H9 (cell line): ENCODE measurements around the gene C2orf49. TPM values are rescaled to one million over a fixed set of nuclear protein-coding genes. Genes with fewer than 3 reads are reported as not detected.

Experiments used
- DNase-seq: peaks from one replicate; pipeline ENCODE4 v3.0.0-alpha.2; 2017
- H2AFZ ChIP-seq: one replicate; pipeline ENCODE4 v1.6.1; 2013; ENCODE audit warnings: mild to moderate bottlenecking, low read length, control low read depth, moderate library complexity
- H2AK5ac ChIP-seq: 2 replicates; pipeline ENCODE4 v1.6.1; 2013; ENCODE audit warnings: low read length, control low read depth, mixed read lengths; ENCODE audit not compliant: insufficient read length
- H2BK120ac ChIP-seq: one replicate; pipeline ENCODE4 v1.6.1; 2013; ENCODE audit warnings: low read depth, mild to moderate bottlenecking, low read length, control low read depth, inconsistent platforms; ENCODE audit not compliant: poor library complexity, severe bottlenecking
- H2BK12ac ChIP-seq: 2 replicates; pipeline ENCODE4 v1.6.1; 2013; ENCODE audit warnings: low read length, control low read depth, mixed read lengths, low read depth; ENCODE audit not compliant: insufficient read length
- H2BK15ac ChIP-seq: 2 replicates; pipeline ENCODE4 v1.6.1; 2013; ENCODE audit warnings: low read depth, low read length, control low read depth
- H2BK20ac ChIP-seq: one replicate; pipeline ENCODE4 v1.6.1; 2013; ENCODE audit warnings: low read depth, mild to moderate bottlenecking, low read length, control low read depth, inconsistent platforms; ENCODE audit not compliant: poor library complexity, severe bottlenecking
- H2BK5ac ChIP-seq: 2 replicates; pipeline ENCODE4 v1.6.1; 2013; ENCODE audit warnings: low read length, control low read depth, mixed read lengths; ENCODE audit not compliant: insufficient read length
- H3K14ac ChIP-seq: 2 replicates; pipeline ENCODE4 v1.6.1; 2013; ENCODE audit warnings: low read length, control low read depth; ENCODE audit not compliant: insufficient read depth
- H3K18ac ChIP-seq: 2 replicates; pipeline ENCODE4 v1.6.1; 2013; ENCODE audit warnings: low read depth, mild to moderate bottlenecking, mixed read lengths, low read length, control low read depth; ENCODE audit not compliant: insufficient read length
- H3K23ac ChIP-seq: 2 replicates; pipeline ENCODE4 v1.6.1; 2013; ENCODE audit warnings: low read length, control low read depth, mixed read lengths, low read depth; ENCODE audit not compliant: insufficient read length
- H3K23me2 ChIP-seq: 2 replicates; pipeline ENCODE4 v1.6.1; 2013; ENCODE audit warnings: low read depth, mild to moderate bottlenecking, mixed read lengths, low read length, control low read depth; ENCODE audit not compliant: insufficient read length, poor library complexity, severe bottlenecking
- H3K27ac ChIP-seq: 2 replicates; pipeline ENCODE4 v1.5.1; 2013; ENCODE audit warnings: low read length, control low read depth, mixed read lengths, low read depth; ENCODE audit not compliant: insufficient read length
- H3K27me3 ChIP-seq: 2 replicates; pipeline ENCODE4 v1.6.1; 2013; ENCODE audit warnings: low read length, control low read depth, inconsistent platforms; ENCODE audit not compliant: insufficient read depth
- H3K4ac ChIP-seq: 2 replicates; pipeline ENCODE4 v1.6.1; 2013; ENCODE audit warnings: low read depth, mild to moderate bottlenecking, control low read depth, inconsistent platforms, low read length, moderate library complexity
- H3K4me1 ChIP-seq: 2 replicates; pipeline ENCODE4 v1.6.1; 2013; ENCODE audit warnings: low read length, control low read depth, inconsistent platforms; ENCODE audit not compliant: insufficient read depth
- H3K4me2 ChIP-seq: 2 replicates; pipeline ENCODE4 v1.6.1; 2013; ENCODE audit warnings: low read length, control low read depth, mixed read lengths; ENCODE audit not compliant: insufficient read length, insufficient read depth
- H3K56ac ChIP-seq: 2 replicates; pipeline ENCODE4 v1.6.1; 2013; ENCODE audit warnings: low read depth, mild to moderate bottlenecking, mixed read lengths, low read length, control low read depth; ENCODE audit not compliant: insufficient read length
- H3K79me1 ChIP-seq: 2 replicates; pipeline ENCODE4 v1.6.1; 2013; ENCODE audit warnings: low read depth, mild to moderate bottlenecking, moderate library complexity, low read length, control low read depth, inconsistent platforms; ENCODE audit not compliant: insufficient read depth, poor library complexity, severe bottlenecking
- H3K79me2 ChIP-seq: 2 replicates; pipeline ENCODE4 v1.6.1; 2013; ENCODE audit warnings: low read length, control low read depth, inconsistent platforms; ENCODE audit not compliant: insufficient read depth
- H3K9ac ChIP-seq: 2 replicates; pipeline ENCODE4 v1.6.1; 2013; ENCODE audit warnings: low read length, control low read depth, mixed read lengths; ENCODE audit not compliant: insufficient read length; ENCODE audit errors: extremely low read depth
- H3K9me3 ChIP-seq: one replicate; pipeline ENCODE4 v1.6.1; 2013; ENCODE audit warnings: low read depth, low read length, inconsistent platforms; ENCODE audit not compliant: control insufficient read depth
- H3T11ph ChIP-seq: one replicate; pipeline ENCODE4 v1.6.1; 2013; ENCODE audit warnings: mild to moderate bottlenecking, low read length, control low read depth, inconsistent platforms
- H4K20me1 ChIP-seq: one replicate; pipeline ENCODE4 v1.6.1; 2013; ENCODE audit not compliant: control insufficient read depth, insufficient read length, insufficient read depth
- H4K5ac ChIP-seq: 2 replicates; pipeline ENCODE4 v1.6.1; 2013; ENCODE audit warnings: low read depth, mild to moderate bottlenecking, mixed read lengths, low read length, control low read depth; ENCODE audit not compliant: insufficient read length
- H4K8ac ChIP-seq: replicated peaks from 2 replicates; pipeline ENCODE4 v1.6.1; 2013; ENCODE audit warnings: low read length, control low read depth, mixed read lengths, low read depth; ENCODE audit not compliant: insufficient read length
- H4K91ac ChIP-seq: 2 replicates; pipeline ENCODE4 v1.6.1; 2013; ENCODE audit warnings: low read depth, mild to moderate bottlenecking, moderate library complexity, mixed read lengths, low read length, control low read depth; ENCODE audit not compliant: insufficient read length
- H3K27ac Mint-ChIP-seq, 3 experiments: 2 replicates in 2 of 3; 3 replicates in 1 of 3; pipeline ENCODE4 v1.8.0; 2020 to 2021; ENCODE audit warnings: mixed read lengths in 3 of 3, mild to moderate bottlenecking in 1 of 3, moderate library complexity in 1 of 3
- H3K27me3 Mint-ChIP-seq: 2 replicates; pipeline ENCODE4 v1.8.0; 2021; ENCODE audit warnings: low read depth, mild to moderate bottlenecking, moderate library complexity, mixed read lengths
- H3K36me3 Mint-ChIP-seq, 3 experiments: 2 replicates in 2 of 3; 3 replicates in 1 of 3; pipeline ENCODE4 v1.8.0; 2020 to 2021; ENCODE audit warnings: low read depth in 3 of 3, mixed read lengths in 3 of 3; ENCODE audit not compliant: insufficient read depth in 1 of 3
- H3K4me1 Mint-ChIP-seq, 2 experiments: 2 replicates each; pipeline ENCODE4 v1.8.0; 2020; ENCODE audit warnings: mixed read lengths in 2 of 2
- H3K4me3 Mint-ChIP-seq, 2 experiments: 2 replicates in 1 of 2; 3 replicates in 1 of 2; pipeline ENCODE4 v1.8.0; 2020 to 2021; ENCODE audit warnings: mild to moderate bottlenecking in 2 of 2, mixed read lengths in 2 of 2, moderate library complexity in 1 of 2
- H3K9me3 Mint-ChIP-seq, 2 experiments: 2 replicates in 1 of 2; 3 replicates in 1 of 2; pipeline ENCODE4 v1.8.0; 2020; ENCODE audit warnings: mild to moderate bottlenecking in 2 of 2, mixed read lengths in 2 of 2, moderate library complexity in 1 of 2
- WGBS: extraction: QIAGEN DNeasy Blood & Tissue Kit; methylation state at CpG from one replicate; pipeline ENCODE4 v1.1.7; 2013; ENCODE audit warnings: missing lambda C conversion rate, low lambda C conversion rate, mixed read lengths; ENCODE audit not compliant: insufficient read length; ENCODE audit errors: extremely low coverage; 5-methylcytosine and 5-hydroxymethylcytosine counted together
- total RNA-seq: library from RNA; stranded (reverse); gene quantifications from 2 replicates; pipeline ENCODE4 v1.2.1, GENCODE V29; 2021
- TF ChIP-seq, protein P1 (sequence below): fragments of 200-600 bp; sonication (generic); conservative IDR thresholded peaks from 3 replicates; pipeline ENCODE4 v1.8.0; 2021; ENCODE audit warnings: antibody characterized with exemption, mild to moderate bottlenecking

C2orf49 gene
- total RNA-seq, 1 experiment from 2014 or later = 18.8 TPM

DNA sequence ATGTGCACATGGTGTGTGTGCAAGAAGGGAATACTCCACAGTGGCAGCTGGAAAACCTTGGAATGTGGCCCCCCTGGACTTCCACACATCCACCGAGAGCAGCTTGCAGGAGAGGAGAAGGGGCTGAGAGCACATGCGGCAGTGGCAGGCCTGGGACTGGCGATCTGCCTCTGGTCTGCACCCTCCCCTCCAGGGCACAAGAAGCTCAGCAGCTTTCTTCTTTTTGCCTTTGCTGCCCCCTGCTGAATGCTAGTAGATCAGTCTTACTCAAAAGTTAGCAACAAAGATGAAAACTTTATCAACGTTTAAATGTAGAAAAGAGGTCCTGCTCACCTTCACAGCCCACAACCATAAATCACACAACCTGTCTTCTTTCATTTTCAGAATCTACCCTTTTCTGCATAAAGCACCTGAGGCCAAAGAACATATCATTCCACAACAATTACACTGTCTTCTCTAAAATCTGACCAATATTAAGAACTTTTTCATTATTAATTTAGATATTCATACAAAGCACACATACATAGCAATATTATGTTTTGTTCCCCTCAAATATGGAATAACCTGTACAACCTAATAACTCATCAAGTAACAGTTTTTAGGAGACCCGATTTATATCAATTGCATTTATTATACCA lies 42.4 kb upstream of the C2orf49 start:
- Histone ChIP-seq H3K27ac (no peak overlapping the region), H2AFZ (no peak overlapping the region), H2BK20ac (no peak overlapping the region), H2BK120ac (no peak overlapping the region), H3K4me2 (no peak overlapping the region), H4K20me1 (no peaks in the 10 kb centered on the region), H3T11ph (no peak overlapping the region), H4K8ac (no peak overlapping the region), H2AK5ac (no peak overlapping the region), H3K23ac (no peak overlapping the region), H3K18ac (no peak overlapping the region), H4K91ac (no peak overlapping the region), H3K4ac (no peak overlapping the region), H3K79me2 (no peaks in the 10 kb centered on the region), H3K9me3 (no peaks in the 10 kb centered on the region), H4K5ac (no peak overlapping the region), H3K9ac (no peak overlapping the region), H2BK15ac (no peak overlapping the region), H2BK12ac (no peak overlapping the region), H3K4me1 (no peaks in the 10 kb centered on the region), H3K14ac (no peak overlapping the region), H3K27me3 (no peaks in the 10 kb centered on the region), H3K79me1 (no peaks in the 10 kb centered on the region), H2BK5ac (no peak overlapping the region), H3K23me2 (no peaks in the 10 kb centered on the region), H3K56ac (no peak overlapping the region)
- Mint-ChIP-seq H3K27ac (0 out of 7 replicates have a peak overlapping the region, but pooled peaks of 1 of the 3 experiments have one; percentile 3), H3K4me3 (no peak overlapping the region), H3K27me3 (no peaks in the 10 kb centered on the region), H3K9me3 (no peaks in the 10 kb centered on the region), H3K36me3 (peaks cover 17 to 61% (median 45%) of the 10 kb centered on the region in 3 experiments; a peak in 6 of 7 replicates), H3K4me1 (peaks cover 0 to 2% of the 10 kb centered on the region in 2 experiments; a peak in 1 of 4 replicates)
- no CpG with 5 or more reads among the region's 5 CpGs for WGBS
- TF ChIP-seq, protein P1, sequence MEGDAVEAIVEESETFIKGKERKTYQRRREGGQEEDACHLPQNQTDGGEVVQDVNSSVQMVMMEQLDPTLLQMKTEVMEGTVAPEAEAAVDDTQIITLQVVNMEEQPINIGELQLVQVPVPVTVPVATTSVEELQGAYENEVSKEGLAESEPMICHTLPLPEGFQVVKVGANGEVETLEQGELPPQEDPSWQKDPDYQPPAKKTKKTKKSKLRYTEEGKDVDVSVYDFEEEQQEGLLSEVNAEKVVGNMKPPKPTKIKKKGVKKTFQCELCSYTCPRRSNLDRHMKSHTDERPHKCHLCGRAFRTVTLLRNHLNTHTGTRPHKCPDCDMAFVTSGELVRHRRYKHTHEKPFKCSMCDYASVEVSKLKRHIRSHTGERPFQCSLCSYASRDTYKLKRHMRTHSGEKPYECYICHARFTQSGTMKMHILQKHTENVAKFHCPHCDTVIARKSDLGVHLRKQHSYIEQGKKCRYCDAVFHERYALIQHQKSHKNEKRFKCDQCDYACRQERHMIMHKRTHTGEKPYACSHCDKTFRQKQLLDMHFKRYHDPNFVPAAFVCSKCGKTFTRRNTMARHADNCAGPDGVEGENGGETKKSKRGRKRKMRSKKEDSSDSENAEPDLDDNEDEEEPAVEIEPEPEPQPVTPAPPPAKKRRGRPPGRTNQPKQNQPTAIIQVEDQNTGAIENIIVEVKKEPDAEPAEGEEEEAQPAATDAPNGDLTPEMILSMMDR = peak; percentile 75
- peak; percentile 82 for DNase-seq
